ENCODE measurements around the gene SIM1.
A peak's percentile ranks its signal among the peaks of the same experiment; 100 is the strongest.

The SIM1 gene

DNA sequence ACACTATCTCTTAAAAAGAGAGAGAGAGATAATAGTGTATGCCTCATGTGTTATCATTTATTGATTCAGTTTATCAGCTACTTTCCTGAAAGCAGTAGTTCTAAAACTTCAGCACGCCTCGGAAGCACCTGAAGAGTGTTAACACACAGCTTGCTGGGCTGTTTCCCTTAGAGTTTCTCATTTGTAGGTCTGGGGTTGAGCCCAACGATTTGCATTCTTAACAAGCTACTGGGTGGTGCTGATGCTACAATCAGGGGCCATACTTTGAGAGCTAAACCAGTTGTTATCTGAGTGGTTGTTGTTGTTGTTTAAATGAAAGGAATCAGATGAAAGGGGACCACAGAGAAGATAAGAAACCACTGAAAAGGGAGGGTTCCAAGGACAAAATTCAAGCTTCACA is 32.6 kb downstream of the SIM1 start:
- 0 out of 2 replicates have a peak overlapping the region, but pooled peaks have one; percentile 46 for H2AFZ ChIP-seq (ENCODE audit: low read length)

DNA sequence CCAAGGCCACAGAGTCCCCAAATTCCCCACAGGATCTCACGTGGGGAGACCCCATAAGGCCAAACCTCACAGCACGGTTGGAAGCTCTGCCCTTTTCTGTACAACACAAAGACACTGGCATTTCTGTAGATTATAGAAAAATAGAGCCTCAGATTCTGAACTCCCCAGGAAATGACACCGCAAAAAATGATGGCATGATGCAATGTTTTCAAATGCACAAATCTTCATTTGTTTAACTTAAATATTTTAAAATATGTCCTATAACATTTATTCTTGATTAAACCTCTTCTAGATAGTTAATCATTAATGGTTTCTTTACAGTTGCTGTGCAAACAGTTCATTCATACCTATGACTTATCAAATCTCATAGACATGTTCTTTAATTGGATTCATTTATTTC is 33.8 kb downstream of the SIM1 start:
- no peak overlapping the region for H3K4me2 ChIP-seq (ENCODE audit: low read length)
- no peak overlapping the region for H3K27ac ChIP-seq (ENCODE audit: low read depth, low read length, poor library complexity, severe bottlenecking)
- H3K9me2 ChIP-seq (ENCODE audit: low read depth, low read length), result no peaks in the 10 kb centered on the region
- no peaks in the 10 kb centered on the region; the same call in 1 of the 2 replicates for H3F3A ChIP-seq (ENCODE audit: insufficient read depth, low read length)
- no peak overlapping the region for H3K4me3 ChIP-seq (ENCODE audit: low read depth, low read length, poor library complexity, severe bottlenecking)
- TF ChIP-seq, protein P1, sequence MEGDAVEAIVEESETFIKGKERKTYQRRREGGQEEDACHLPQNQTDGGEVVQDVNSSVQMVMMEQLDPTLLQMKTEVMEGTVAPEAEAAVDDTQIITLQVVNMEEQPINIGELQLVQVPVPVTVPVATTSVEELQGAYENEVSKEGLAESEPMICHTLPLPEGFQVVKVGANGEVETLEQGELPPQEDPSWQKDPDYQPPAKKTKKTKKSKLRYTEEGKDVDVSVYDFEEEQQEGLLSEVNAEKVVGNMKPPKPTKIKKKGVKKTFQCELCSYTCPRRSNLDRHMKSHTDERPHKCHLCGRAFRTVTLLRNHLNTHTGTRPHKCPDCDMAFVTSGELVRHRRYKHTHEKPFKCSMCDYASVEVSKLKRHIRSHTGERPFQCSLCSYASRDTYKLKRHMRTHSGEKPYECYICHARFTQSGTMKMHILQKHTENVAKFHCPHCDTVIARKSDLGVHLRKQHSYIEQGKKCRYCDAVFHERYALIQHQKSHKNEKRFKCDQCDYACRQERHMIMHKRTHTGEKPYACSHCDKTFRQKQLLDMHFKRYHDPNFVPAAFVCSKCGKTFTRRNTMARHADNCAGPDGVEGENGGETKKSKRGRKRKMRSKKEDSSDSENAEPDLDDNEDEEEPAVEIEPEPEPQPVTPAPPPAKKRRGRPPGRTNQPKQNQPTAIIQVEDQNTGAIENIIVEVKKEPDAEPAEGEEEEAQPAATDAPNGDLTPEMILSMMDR (IDR thresholded peaks at IDR 0.05; ENCODE audit: low read length), result no peak
- TF ChIP-seq EZH2 (IDR thresholded peaks at IDR 0.05; ENCODE audit: borderline replicate concordance, low read length), result no peak
- no peaks in the 10 kb centered on the region for H3K79me2 ChIP-seq (ENCODE audit: insufficient read depth, low read length)
- no peak overlapping the region for H2AFZ ChIP-seq (ENCODE audit: low read length)
- H3K36me3 ChIP-seq (ENCODE audit: insufficient read depth, low read length), result no peaks in the 10 kb centered on the region
- H3K27me3 ChIP-seq (ENCODE audit: insufficient read depth, low read length), result no peaks in the 10 kb centered on the region
- no peaks in the 10 kb centered on the region for H4K20me1 ChIP-seq (ENCODE audit: insufficient read depth, low read length)
- peaks cover 18% of the 10 kb centered on the region for H3K4me1 ChIP-seq (ENCODE audit: insufficient read depth, low read length, severe bottlenecking)
- no peaks in the 10 kb centered on the region for H3K9me3 ChIP-seq (ENCODE audit: low read length)
- no peak overlapping the region for H3K9ac ChIP-seq (ENCODE audit: low read length)

More for the DNA sequence above, 32.6 kb downstream of the SIM1 start:
- Histone ChIP-seq H3K9me2 (ENCODE audit: low read depth, low read length) (no peaks in the 10 kb centered on the region), H3K79me2 (ENCODE audit: insufficient read depth, low read length) (no peaks in the 10 kb centered on the region), H3K36me3 (ENCODE audit: insufficient read depth, low read length) (no peaks in the 10 kb centered on the region), H3K4me1 (ENCODE audit: insufficient read depth, low read length, severe bottlenecking) (peaks cover 18% of the 10 kb centered on the region), H3K9ac (ENCODE audit: low read length) (no peak overlapping the region), H3K27ac (ENCODE audit: low read depth, low read length, poor library complexity, severe bottlenecking) (no peak overlapping the region), H3K9me3 (ENCODE audit: low read length) (no peaks in the 10 kb centered on the region), H4K20me1 (ENCODE audit: insufficient read depth, low read length) (no peaks in the 10 kb centered on the region), H3K27me3 (ENCODE audit: insufficient read depth, low read length) (no peaks in the 10 kb centered on the region), H3K4me3 (ENCODE audit: low read depth, low read length, poor library complexity, severe bottlenecking) (no peak overlapping the region), H3F3A (ENCODE audit: insufficient read depth, low read length) (no peaks in the 10 kb centered on the region; the same call in 1 of the 2 replicates), H3K4me2 (ENCODE audit: low read length) (no peak overlapping the region)
- TF ChIP-seq EZH2 (IDR thresholded peaks at IDR 0.05; ENCODE audit: borderline replicate concordance, low read length), result no peak
- TF ChIP-seq, protein P1 (IDR thresholded peaks at IDR 0.05; ENCODE audit: low read length), result no peak

GRCh38 chr6:100427452-100427851 is 37.3 kb downstream of the SIM1 start:
- Histone ChIP-seq H3K9me3 (ENCODE audit: low read length) (no peaks in the 10 kb centered on the region), H4K20me1 (ENCODE audit: insufficient read depth, low read length) (no peaks in the 10 kb centered on the region), H3K36me3 (ENCODE audit: insufficient read depth, low read length) (no peaks in the 10 kb centered on the region), H3K4me2 (ENCODE audit: low read length) (no peak overlapping the region), H3K9ac (ENCODE audit: low read length) (no peak overlapping the region), H3K9me2 (ENCODE audit: low read depth, low read length) (no peaks in the 10 kb centered on the region), H2AFZ (ENCODE audit: low read length) (no peak overlapping the region), H3K27ac (ENCODE audit: low read depth, low read length, poor library complexity, severe bottlenecking) (no peak overlapping the region), H3F3A (ENCODE audit: insufficient read depth, low read length) (no peaks in the 10 kb centered on the region; the same call in 1 of the 2 replicates), H3K4me1 (ENCODE audit: insufficient read depth, low read length, severe bottlenecking) (peaks cover 15% of the 10 kb centered on the region), H3K79me2 (ENCODE audit: insufficient read depth, low read length) (no peaks in the 10 kb centered on the region), H3K27me3 (ENCODE audit: insufficient read depth, low read length) (no peaks in the 10 kb centered on the region), H3K4me3 (ENCODE audit: low read depth, low read length, poor library complexity, severe bottlenecking) (no peak overlapping the region)
- TF ChIP-seq EZH2 (IDR thresholded peaks at IDR 0.05; ENCODE audit: borderline replicate concordance, low read length), result no peak
- TF ChIP-seq, protein P1 (IDR thresholded peaks at IDR 0.05; ENCODE audit: low read length), result no peak

All from OCI-LY1 (cell line).